Amniotic epithelial cell (primary cell): ENCODE results near the gene DUSP22.
A peak's percentile ranks its signal among the peaks of the same experiment; 100 is the strongest.

Experiments
- DNase-seq: peaks from one replicate; pipeline ENCODE4 v3.0.0-alpha.2; 2010; ENCODE audit warnings: low read depth

DUSP22 gene

DNA sequence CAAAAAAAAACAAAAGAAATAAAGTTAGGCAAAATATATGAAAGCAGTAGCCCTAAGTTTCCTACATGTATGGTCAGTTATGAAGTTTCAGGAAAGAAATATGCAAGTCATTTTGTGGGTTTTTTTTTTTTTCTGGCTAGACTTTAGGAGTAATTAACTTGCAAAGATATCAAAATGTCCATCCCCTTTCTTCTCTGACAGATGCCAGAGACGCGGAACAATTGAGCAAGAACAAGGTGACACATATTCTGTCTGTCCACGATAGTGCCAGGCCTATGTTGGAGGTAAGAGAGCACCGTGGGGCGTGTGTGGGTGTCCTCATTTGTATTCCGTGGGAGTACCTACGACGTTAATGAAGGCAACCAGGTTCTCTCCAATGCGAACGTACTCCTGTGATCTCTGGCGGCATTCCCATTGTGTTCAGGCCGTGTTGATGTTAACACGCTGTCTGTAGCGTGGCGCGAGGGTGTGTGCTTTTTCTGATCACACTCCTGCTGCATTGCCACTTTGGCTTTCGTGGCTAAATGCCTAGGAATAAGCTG, 19.5 kb downstream of the DUSP22 start:
- DNase-seq = peak; percentile 14

DNA sequence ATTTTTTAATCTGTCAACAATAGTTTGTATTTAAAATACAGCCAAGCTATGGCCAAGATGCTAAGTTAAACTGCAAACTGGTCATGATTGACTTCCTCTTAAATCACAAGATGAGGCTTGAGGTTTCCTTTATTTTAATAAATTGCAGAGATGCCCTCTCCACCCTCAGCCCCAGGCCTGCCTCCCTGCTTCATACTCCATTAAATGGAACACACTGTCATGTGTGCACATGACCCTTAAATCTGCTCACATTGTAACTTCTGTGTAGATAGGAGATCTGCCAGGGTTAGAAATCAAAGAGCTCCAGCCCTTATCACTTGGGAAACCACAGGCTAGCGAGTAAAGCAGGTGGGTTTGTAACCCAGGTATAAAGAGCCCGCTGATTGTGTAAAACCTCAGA, 20.8 kb downstream of the DUSP22 start:
- DNase-seq = no peak

DNA sequence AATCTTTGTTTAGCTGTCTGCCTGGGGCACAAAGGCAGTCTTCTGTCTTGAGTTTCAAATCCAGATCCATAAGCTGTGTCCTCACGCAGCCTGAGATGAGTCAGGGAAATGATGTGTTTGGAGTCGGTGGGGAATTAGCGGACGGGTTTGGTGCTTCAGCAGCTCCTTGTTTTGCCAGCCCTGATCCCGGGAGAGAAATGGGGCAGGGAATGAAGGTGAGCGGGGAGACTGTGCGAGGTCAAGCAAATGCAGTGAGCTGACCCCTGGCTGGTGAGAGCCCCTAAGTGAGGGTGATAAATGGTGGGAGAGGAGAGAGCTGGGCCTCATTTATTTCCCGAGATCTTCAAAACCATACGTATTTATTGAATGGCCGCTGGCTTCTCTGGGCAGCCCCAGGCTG, 21.6 kb downstream of the DUSP22 start:
- DNase-seq = peak; percentile 16

DNA sequence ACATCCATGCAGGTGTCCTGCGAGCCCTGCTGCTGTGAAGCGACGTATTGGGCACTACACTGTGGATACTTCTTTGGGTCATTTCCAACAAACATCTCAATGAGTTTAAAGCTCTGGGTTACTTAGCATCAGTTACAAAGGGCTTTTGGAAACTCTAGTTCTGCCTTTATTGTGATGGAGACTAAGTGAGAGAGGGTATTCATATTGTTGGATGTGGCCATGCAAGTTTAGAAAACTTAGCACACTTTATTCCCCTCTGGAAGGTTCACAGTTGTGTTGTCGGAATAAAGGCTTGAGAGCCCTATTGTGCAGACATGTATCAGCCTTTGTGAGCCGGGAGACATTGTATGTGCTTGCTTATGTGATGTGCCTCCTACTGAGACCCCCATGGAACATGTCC, 22.1 kb downstream of the DUSP22 start:
- DNase-seq = no peak

DNA sequence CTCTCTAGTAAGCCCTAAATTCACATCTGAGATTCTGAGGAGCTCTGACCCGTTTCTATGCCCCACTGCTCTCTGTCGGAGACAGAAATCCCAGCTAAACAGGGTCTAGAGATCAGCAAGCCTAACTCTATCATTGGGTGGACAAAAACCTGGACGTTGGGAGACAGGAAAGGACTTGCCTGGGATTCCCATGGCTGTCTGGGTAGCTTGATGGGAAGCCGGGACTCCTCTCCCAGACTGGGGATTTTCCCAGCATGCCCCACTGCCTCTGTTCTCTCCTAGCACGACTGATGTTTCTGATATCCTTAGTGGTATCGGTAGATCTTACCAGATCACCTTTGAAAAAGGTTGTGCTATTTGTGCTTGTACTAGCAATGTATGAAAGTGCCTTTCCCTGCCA, 22.9 kb downstream of the DUSP22 start:
- DNase-seq = no peak

DNA sequence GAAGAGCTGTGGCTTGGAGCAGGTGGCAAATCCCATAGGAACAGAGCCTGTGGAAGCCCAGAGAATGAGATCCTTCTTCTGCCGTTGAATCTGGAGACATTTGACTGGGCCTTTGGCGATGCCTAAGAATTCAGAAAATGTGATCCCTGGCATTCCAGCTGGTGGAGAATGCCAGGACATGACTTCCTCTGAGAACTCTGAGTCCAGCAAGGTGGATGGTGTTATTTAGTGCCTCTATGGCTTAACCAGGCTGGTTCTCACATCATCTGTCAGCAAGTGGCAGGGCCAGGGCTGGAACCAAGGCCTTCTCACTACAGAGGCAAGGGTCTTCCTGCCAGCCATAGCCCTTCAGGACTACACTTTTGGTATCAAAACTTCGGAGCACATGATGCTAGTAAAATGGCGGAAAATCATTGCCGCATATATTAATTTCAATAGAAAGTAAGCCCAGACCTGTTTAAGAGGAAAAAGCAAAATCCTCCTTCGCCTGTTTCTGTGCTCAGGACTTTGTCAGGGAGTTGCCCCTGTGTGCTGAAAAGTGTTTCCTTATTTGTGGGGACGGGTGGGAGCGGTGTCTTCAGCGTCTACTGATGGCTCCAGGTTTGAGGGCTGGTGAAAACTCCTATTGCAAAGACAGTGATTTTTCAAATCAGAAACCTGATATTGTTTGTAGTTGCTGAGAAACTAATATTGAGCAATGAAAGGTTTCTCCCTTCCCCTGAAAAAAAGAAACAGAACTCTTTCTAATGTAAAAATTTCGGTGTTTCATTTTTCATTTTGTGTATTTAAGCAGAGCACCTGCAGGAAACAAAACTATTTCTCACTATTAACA, 23.9 kb downstream of the DUSP22 start:
- no peak for DNase-seq

DNA sequence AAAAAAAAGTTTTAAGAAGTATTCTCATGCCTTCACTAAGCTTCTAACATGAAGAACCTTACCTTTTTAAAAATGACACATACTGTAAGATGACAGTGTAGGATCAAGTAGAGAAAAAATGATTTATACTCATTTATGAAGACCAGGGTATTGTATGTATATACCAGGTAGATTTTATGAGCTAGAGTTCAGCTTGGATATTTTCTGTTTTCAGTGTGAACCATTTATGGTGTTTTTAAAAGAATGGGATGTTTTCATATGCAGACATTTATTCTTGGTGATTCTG, 24.4 kb downstream of the DUSP22 start:
- DNase-seq = no peak

DNA sequence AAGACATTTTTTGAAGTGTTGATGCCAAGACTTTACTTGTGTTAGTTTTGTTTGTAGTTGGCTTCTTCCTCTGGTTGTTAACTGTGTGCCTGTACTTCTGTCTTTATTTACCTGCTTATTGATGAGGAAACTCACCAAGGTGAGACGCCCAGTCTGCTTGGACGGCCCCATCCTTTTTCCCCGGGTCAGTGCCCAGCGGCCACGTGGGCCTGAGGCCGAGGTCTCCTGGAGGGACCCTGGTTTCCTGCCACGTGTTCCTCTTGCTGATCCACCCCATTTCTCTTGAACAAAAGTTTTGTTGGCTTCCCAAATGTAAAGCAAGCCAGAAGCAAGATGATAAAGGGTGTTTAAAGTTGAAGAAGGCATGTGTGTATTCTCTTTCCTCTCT, 24.8 kb downstream of the DUSP22 start:
- DNase-seq = no peak

DNA sequence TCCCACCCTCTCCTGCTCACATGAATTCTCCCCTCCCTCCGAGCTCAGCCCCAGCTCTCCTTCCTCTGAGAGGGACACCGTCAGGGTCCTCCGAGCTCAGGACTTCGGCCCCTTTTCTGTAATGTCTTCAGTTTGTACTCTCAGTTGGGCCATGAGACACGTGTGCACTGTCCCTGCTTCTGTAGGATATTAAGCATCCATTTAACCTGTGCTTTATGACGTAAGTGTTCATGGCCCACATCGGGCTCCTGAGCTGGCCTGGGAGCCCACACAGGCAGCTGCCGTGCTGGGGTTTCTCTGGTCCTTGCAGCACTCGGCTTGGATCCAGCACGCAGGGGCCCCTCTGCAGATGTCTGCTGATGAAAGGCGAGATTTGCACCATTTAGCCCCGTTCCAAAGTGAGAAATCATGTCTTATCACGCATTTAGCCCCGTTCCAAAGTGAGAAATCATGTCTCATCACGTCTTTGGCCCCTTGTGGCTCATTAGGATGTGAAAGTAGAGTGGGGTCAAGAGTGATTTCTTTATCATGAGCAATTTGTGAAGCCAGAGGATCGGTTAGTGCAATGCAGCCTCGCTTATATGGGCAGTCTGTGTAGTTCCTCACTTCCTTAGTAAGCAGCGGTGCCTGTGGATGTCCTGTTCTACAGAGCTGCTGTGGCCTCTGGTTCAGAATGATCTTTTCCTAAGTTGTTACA, 25.3 kb downstream of the DUSP22 start:
- DNase-seq = no peak

DNA sequence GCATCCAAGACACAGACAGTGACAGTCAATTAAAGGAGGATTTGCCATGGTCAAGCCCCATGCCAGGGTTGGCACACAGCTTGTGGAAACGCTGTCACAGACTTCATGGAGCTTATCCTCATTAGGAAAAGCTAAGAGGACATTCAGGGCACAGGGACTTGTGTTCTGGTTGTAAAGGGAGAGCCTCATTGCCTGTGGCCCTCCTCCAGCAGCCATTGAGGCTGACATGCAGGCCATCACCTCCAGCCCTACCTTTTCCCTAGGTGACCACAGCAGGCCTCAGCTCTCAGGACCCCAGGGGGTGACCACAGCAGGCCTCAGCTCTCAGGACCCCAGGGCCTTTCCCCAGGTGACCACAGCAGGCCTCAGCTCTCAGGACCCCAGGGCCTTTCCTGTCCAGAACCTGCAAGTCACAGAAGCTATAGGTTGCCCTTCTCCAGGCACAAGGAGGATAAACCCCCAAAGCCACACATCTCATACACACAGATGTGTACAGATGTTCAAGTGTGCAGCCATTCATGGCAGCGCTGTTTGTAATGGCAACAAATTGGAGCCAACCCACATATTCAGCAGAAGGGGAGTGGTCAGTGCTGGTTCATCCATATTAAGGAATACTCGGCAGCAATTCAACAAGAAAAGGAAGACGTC, 26.1 kb downstream of the DUSP22 start:
- DNase-seq = no peak

DNA sequence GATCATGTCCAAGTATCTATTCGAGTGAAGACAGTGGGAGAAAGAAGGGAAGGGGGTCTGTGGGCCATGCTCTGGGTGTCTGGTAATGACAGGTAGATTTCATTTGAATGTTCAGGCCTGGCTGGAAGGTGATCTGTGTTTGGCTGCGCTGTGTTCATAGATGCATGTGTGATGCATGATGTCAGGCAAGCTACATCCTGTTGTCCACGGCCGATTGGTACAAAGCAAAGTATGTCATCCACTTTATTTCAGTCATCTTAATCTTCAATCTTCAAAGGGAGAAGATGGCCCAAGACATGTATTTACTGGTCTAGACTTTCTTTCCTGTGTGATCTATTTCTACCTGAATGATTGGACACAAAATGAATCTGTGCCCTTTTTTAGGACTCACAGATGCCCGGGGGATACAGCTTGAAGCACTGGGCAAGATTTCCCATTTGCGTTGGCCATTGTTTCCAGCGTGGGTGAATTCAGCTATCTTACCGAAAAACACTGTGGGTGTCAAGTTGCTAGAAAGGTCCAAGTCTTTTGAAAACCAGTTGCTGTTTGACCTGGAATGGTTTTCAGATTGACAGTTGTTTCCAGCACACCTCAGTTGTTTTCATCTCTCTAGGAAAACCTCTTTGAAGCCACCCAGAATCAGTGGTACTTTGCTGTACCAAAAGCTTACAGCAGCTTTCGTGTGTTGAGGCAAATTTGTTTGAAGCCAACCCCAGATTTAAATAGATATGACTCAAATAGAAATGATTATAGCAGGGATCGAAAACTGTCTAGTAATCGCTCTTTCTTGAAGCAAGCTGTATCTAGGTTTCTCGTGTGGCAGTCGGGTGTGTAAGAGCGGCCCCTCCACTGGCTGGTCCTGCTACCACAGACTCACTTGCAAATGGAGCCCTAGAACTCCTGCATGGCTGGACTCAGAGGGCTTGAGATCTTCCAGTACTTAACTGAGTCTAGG, 27.2 kb downstream of the DUSP22 start:
- DNase-seq = no peak

DNA sequence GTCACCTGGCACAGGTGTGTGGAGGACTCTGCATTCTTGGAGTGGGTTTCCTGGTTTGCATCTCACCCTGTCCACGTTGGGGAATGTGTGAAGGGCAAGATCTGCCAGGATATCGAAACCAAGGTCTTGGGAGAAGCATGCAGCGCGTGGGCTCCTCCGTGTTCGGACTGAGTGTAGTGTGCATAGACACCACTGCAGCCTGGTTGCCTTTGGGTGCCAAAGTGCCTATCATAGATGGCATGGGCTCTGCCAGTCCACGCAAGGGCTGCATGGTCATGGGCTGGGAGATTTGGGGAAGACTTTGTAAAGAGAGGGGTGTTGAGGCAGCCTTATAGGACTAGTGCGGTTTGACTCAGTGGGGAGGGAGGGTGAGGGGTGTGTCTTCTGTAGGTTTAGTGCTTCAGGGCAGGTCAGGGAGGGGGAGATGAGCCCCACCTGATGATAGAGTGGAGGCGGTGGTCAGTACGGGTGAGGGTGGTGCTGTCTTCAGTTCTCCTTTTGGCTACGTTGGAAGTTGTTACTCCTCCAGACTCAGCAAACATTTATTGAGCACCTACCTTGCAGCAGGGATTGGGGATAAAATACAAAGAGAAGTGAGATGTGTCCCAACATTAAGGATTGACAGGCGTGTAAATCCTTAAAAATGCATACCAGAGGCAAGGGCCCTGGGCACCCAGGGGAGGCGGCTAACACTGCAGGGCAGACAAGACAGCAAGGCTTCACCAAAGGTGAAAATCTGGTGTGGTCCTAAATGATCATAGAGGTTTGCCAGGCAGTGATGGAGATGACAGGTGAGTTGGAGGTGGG, 28.3 kb downstream of the DUSP22 start:
- no peak for DNase-seq

DNA sequence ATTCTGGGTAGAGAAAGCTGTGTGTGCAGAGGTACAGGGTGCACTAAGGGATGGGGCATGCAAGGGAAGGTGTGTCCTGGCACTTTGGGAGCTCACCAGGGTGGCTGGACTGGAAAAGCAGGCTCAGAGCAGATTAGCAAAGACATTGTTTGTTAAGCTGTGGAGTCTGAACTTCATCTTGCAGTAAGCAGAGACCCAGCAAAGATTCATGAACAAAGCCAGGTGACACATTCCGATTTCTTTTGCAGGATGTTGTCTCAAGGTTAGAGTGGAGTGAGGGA, 28.8 kb downstream of the DUSP22 start:
- no peak for DNase-seq

DNA sequence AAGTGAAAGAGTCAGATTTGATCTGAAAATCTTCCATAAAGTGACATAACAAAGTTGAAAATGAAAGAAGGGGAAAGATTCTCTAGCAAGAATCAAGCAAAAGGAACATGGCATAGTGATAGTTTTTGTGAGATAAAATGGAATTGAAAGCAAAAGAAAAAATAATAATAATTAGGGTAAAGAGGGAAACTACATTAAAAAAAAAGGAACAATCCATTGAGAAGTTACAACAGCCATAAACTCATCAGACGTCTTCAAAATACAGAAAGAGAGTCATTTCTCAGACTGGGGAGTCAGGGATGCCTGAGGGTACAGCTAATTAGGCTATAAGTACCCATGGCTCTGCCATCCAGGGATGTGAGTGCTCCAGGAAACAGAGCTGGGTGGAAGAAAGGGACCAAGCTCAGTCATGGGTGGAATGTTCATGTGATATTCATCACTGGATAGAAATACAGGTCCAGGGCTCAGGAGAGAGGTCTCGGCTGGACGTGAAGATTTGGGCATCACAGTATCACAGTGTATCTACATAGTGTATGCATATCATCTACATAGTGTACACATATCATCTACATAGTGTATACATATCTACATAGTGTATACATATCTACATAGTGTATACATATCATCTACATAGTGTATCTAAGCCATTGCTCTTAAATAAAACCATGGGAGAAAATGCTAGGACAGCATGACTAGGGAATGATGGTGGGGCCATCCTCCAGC, 29.4 kb downstream of the DUSP22 start:
- DNase-seq = no peak

DNA sequence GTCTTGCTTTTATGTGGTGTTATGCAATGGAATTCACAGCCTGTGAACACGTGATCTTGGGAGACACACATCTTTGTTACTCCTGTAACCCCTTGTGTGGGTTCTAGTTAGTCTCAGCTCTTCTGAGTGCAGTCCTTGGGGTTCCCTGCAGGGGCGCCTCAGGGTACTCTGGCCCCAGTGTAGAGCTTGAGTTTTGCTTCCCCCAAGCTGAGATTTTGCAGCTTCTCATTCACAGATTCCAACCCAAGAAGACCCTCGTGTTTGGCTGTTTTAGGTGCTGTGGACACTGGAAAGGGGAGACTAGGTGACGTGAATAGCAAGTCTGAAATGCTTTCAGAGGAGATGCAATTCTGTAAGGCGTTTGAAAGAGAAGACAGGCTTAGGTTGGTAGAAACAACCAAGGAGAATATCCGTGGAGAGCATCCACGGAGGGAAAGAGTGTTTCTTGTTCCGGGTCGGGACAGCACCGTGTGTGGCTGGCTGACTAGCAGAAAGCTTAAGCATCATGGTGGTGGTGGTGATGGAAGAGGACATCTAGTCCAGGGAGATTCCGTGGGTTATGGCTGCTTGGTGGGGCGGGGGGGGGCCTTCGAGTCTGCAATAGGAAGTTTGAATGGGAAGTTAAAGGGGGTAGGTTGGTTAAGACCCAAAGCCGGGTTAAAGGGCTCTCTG, 30.1 kb downstream of the DUSP22 start:
- no peak for DNase-seq

DNA sequence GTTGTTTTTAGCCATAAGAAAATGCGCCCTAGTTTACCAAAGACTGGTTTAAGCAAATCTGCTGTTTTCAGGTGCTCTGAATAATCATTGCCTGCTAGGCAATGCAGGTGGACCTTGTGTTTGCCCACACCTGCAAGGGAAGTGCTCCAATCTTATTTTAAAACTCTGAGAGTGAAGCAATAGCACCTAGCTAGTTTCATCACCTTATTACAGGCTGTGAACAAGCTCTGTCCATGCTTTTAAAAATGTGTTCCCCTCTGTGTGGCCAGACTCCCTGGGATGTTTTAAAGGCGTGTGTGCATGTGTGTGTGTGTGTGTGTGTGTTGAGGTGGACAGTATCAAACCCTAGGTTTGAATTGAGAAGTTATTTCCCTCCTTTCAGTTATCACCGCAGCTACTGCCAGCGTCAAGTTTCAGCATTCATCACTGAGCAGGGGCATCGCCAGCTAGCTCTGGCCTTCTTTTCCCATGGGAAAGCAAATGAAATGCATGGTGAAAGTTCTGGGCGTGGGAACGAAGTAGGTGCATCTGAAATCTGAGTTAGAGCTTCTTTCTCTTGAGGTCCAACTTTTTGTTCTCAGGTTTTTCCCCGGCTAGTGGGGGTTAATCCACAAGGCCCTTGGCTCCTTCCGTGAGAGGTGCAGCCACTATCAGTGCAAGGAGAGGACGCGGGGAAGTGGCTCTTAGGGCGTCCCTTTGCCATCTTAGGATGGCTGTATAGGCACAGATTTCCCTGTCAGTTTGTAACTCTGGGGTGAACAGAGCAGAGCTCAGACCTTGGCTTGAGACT, 30.8 kb downstream of the DUSP22 start:
- no peak for DNase-seq

DNA sequence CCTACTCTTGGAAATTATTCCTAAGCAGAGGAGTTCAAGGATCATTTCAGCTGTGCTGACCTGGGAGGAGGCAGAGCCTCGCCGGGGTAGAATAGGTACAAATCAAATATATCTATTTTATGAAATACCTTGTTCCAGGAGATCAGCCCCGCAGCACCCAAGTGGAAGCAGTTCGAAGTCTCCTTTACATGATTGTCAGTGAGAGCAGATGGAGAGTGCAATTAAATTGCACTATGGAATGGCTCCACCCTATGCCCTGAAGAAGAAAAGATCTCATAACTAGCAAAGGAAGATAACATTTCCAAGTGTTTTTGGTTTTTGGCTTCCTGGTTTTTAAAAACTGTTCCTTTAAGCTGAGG, 31.4 kb downstream of the DUSP22 start:
- DNase-seq = no peak

DNA sequence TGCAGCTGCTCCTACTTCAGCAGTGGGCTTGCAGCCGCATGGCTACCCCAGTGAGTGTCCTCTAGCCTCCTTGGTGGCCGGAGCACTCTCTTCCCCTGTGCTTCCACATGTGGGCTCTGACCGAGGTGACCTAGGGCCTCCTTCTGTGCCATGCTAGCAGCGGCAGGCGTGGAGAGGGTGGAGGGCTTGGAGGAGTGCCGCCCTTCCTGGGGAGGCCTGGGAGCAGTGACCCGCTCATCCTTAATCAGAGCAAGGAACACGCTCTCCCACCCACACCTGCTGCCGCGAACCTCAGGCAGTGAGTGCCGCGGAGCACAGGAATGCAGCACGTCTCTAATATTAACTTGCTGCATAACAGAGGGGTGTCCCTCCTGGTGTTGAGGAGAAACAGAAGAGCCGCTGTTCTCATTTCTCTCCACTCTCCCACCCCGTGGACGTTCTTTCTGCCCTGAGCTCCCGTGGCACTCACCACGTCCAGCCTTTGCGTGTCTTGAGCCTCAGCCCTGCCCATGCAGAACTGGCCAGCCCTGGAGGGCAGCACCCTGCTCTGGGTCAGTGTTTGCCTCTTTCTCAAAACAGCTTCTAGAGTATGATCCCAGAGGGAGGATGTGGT, 31.9 kb downstream of the DUSP22 start:
- DNase-seq = no peak

DNA sequence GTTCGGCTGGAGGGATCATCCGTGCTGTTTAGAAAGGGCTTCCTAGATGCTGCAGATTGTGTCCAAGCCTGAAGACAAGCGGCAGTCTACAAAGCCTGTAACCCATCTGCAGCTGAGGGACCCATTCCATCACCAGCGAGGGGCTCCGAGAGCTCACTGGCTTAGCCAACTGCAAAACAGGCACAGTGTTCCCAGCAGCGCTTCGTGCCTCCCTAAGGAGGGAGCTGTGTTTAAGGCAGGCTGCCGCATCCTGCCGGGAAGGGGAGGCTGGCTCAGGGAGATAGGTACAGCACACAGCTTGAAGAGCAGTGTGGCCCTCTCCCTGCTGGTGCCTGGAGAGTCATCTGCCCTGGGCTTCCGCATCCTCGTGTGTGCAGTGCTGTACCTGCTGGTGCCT, 32.4 kb downstream of the DUSP22 start:
- no peak for DNase-seq
